Measurements from ENCODE around the gene SLC35B3. TPM values are rescaled to one million over a fixed set of nuclear protein-coding genes. Genes with fewer than 3 reads are reported as not detected.

SLC35B3 gene
- total and polyA plus RNA-seq, 2 donors (not counting 3 experiments of a cell fraction or from before 2014, with no cell fraction given): 11.9 to 21.5 TPM

DNA sequence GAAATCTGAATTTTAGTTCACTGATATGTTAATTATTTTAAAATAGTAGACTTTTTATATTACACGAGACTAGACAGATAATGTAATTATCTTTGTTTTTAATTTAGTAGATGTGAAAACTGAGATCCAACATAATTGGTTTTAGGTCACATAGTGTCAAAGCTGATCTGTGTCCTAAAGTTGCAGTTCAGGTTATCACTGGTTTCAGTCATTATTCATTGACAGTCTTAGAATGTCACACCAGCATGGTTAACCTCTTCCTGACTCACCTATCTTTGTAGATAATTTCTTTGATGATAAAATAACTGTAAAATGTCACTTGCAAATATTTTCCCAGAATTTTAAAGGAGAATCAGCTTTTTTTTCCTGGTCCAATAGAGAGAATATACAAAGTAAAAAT lies 48.3 kb upstream of the SLC35B3 start:
- Histone ChIP-seq H2AFZ (ENCODE audit: low read depth, low read length) (no peak overlapping the region), H3K27me3 (ENCODE audit: control insufficient read depth in 2 of 2, insufficient read depth in 2 of 2, low read length in 2 of 2) (no peaks in the 10 kb centered on the region), H3K79me2 (ENCODE audit: control insufficient read depth, insufficient read depth, low read length) (no peaks in the 10 kb centered on the region), H3K4me3 (replicated peaks in 1 of 3; ENCODE audit: insufficient read depth in 1 of 3, low read depth in 1 of 3, low read length in 3 of 3) (no peak overlapping the region), H3K36me3 (ENCODE audit: control insufficient read depth in 2 of 2, extremely low read depth in 1 of 2, insufficient read depth in 2 of 2, low read length in 2 of 2) (no peaks in the 10 kb centered on the region), H3K9me3 (replicated peaks; ENCODE audit: control insufficient read depth, insufficient read depth, low read length) (no peaks in the 10 kb centered on the region), H4K20me1 (replicated peaks; ENCODE audit: control insufficient read depth, extremely low read depth, insufficient read depth, low read length) (no peaks in the 10 kb centered on the region), H3K4me2 (ENCODE audit: insufficient read depth, low read length) (no peak overlapping the region), H3K9me1 (replicated peaks; ENCODE audit: control insufficient read depth, extremely low read depth, insufficient read depth, low read length) (no peaks in the 10 kb centered on the region), H3K9ac (replicated peaks; ENCODE audit: extremely low read depth, insufficient read depth, low read length) (no peak overlapping the region), H3K4me1 (ENCODE audit: control insufficient read depth, extremely low read depth, insufficient read depth, low read length) (no peaks in the 10 kb centered on the region), H3K27ac (ENCODE audit: insufficient read depth, low read depth, low read length) (no peak overlapping the region)
- ChIA-PET CTCF (no interaction called here), POLR2A (no interaction called here)
- intact Hi-C loops (cut with micrococcal nuclease) (no loop called here), dilution Hi-C loops (cut with MboI; ENCODE audit: extremely low pct_ligation_motif_present, low sequenced_read_pairs) (no loop called here)
- DNase-seq (ENCODE audit: low read depth, low spot score): no peak
- no TSS peak for BruUV-seq (replicated peaks)
- no peak for FAIRE-seq
- TF ChIP-seq, protein P1, sequence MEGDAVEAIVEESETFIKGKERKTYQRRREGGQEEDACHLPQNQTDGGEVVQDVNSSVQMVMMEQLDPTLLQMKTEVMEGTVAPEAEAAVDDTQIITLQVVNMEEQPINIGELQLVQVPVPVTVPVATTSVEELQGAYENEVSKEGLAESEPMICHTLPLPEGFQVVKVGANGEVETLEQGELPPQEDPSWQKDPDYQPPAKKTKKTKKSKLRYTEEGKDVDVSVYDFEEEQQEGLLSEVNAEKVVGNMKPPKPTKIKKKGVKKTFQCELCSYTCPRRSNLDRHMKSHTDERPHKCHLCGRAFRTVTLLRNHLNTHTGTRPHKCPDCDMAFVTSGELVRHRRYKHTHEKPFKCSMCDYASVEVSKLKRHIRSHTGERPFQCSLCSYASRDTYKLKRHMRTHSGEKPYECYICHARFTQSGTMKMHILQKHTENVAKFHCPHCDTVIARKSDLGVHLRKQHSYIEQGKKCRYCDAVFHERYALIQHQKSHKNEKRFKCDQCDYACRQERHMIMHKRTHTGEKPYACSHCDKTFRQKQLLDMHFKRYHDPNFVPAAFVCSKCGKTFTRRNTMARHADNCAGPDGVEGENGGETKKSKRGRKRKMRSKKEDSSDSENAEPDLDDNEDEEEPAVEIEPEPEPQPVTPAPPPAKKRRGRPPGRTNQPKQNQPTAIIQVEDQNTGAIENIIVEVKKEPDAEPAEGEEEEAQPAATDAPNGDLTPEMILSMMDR (IDR thresholded peaks at IDR 0.05; ENCODE audit: extremely low read depth in 1 of 2, insufficient read depth in 1 of 2, low read depth in 1 of 2, low read length in 2 of 2): no peak
- TF ChIP-seq JUN (IDR thresholded peaks at IDR 0.05; ENCODE audit: borderline replicate concordance, insufficient read depth, insufficient read length, low read depth) (no peak), POLR2A (IDR thresholded peaks at IDR 0.05; ENCODE audit: low read depth, low read length) (no peak), FOS (IDR thresholded peaks at IDR 0.05; ENCODE audit: borderline replicate concordance, insufficient read depth, low read length) (no peak), EZH2 (IDR thresholded peaks at IDR 0.05; ENCODE audit: borderline replicate concordance, low read depth, low read length, severe bottlenecking) (no peak), POLR2AphosphoS5 (IDR thresholded peaks at IDR 0.05; ENCODE audit: insufficient read depth, low read depth, low read length) (no peak), GATA2 (IDR thresholded peaks at IDR 0.05; ENCODE audit: insufficient read depth, insufficient read length, low read depth, low read length) (no peak), MYC (IDR thresholded peaks at IDR 0.05; ENCODE audit: low read depth, low read length) (no peak)
- TF ChIP-seq, protein P2, sequence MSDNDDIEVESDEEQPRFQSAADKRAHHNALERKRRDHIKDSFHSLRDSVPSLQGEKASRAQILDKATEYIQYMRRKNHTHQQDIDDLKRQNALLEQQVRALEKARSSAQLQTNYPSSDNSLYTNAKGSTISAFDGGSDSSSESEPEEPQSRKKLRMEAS (IDR thresholded peaks at IDR 0.05; ENCODE audit: insufficient read depth, insufficient read length): no peak

All from endothelial cell of umbilical vein (primary cell).